ENCODE results near the gene CHST8. TPM values are rescaled to one million over a fixed set of nuclear protein-coding genes. Genes with fewer than 3 reads are reported as not detected.

Gene CHST8
- total RNA-seq, 1 donor from 2014 or later: not detected

DNA sequence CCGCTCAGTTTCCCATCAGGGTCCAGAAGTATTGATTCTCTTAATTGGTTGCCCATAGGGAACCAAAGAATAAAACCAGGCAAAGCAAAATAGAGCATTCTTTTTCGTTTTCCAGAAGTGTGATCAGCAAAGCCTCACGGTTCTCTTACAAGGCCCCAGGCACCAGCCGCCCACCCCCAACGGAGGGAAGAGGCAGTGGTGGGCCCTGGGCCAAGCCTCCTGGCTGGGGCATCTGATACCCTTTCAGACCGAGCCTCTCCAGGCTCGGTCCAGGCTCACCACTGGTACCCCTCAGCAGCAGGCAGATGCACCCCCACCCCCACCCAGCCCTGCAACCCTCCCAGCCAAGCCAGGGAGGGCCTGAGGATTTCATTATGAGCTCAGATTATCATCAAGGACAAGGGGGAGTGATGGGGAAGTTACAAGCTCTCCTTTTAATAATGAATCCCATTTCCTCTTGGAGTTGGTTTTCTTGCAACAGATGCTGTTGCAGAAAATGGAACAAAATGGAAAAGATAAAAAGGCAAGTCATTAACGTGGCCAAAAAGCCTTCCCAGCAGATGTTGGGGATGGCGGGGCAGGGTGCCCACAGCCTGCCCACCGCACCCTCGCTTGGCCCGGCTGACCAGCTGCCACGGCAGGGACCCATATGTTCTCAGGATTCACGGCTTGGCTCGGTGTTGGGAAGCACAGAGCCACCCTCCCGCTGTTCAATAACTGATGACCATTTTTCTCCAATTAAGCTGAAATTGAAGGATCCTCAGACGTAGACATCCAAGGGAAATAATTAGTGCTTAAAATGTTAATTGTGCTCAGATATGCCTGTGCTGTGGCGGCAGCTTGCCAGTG, 129.1 kb downstream of the CHST8 start:
- Mint-ChIP-seq H3K9me3 (ENCODE audit: unreplicated experiment) (no peaks in the 10 kb centered on the region), H3K4me1 (ENCODE audit: low read depth, unreplicated experiment) (no peaks in the 10 kb centered on the region), H3K27ac (ENCODE audit: unreplicated experiment) (no peak overlapping the region), H3K36me3 (ENCODE audit: low read depth, unreplicated experiment) (no peaks in the 10 kb centered on the region), H3K4me3 (ENCODE audit: unreplicated experiment) (no peak overlapping the region), H3K27me3 (ENCODE audit: low read depth, unreplicated experiment) (peaks cover 39% of the 10 kb centered on the region)
- DNase-seq (ENCODE audit: low read depth) (no peak), FAIRE-seq (no peak)
- Histone ChIP-seq H3K9ac (ENCODE audit: low read length) (no peak overlapping the region), H2AFZ (ENCODE audit: low read depth, low read length) (no peak overlapping the region), H3K4me1 (ENCODE audit: insufficient read depth, low read length) (no peaks in the 10 kb centered on the region), H3K4me2 (ENCODE audit: low read length) (no peak overlapping the region), H3K9me3 (ENCODE audit: insufficient read depth, low read depth, low read length) (no peaks in the 10 kb centered on the region), H4K20me1 (ENCODE audit: insufficient read depth, low read length) (no peaks in the 10 kb centered on the region), H3K4me3 (ENCODE audit: insufficient read depth, low read depth, low read length) (no peak overlapping the region), H3K27me3 (ENCODE audit: insufficient read depth, low read length) (peaks cover 3% of the 10 kb centered on the region), H3K36me3 (ENCODE audit: insufficient read depth, low read length) (no peaks in the 10 kb centered on the region), H3K27ac (ENCODE audit: low read depth, low read length) (no peak overlapping the region), H3K79me2 (ENCODE audit: insufficient read depth, low read length) (no peaks in the 10 kb centered on the region)
- no peak for TF ChIP-seq EZH2 (IDR thresholded peaks at IDR 0.05; ENCODE audit: insufficient read depth, low read length)
- TF ChIP-seq, protein P1, sequence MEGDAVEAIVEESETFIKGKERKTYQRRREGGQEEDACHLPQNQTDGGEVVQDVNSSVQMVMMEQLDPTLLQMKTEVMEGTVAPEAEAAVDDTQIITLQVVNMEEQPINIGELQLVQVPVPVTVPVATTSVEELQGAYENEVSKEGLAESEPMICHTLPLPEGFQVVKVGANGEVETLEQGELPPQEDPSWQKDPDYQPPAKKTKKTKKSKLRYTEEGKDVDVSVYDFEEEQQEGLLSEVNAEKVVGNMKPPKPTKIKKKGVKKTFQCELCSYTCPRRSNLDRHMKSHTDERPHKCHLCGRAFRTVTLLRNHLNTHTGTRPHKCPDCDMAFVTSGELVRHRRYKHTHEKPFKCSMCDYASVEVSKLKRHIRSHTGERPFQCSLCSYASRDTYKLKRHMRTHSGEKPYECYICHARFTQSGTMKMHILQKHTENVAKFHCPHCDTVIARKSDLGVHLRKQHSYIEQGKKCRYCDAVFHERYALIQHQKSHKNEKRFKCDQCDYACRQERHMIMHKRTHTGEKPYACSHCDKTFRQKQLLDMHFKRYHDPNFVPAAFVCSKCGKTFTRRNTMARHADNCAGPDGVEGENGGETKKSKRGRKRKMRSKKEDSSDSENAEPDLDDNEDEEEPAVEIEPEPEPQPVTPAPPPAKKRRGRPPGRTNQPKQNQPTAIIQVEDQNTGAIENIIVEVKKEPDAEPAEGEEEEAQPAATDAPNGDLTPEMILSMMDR (IDR thresholded peaks at IDR 0.05; ENCODE audit: insufficient read depth, low read depth, low read length): no peak

DNA sequence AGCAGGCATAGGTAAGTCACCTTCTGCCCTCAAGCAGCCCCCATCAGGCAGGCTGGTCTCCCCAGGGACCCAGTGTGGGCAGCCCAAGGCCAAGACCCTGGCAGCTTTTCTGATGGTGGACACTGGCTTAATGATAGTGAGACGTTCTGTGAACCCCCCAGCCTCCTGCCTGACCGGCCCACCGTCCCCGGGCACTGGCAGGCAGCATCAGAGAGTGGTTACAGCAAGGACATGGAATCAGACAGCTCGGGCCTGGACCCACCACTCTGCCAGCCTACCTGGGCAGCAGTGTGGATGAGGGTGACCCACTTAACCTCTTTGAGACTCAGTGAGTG, 129.7 kb downstream of the CHST8 start:
- no peaks in the 10 kb centered on the region for H4K20me1 ChIP-seq (ENCODE audit: insufficient read depth, low read length)
- H3K9me3 Mint-ChIP-seq (ENCODE audit: unreplicated experiment): no peaks in the 10 kb centered on the region
- no peak overlapping the region for H3K27ac Mint-ChIP-seq (ENCODE audit: unreplicated experiment)
- no peak overlapping the region for H3K4me2 ChIP-seq (ENCODE audit: low read length)
- H3K27me3 Mint-ChIP-seq (ENCODE audit: low read depth, unreplicated experiment): peaks cover 37% of the 10 kb centered on the region
- peaks cover 3% of the 10 kb centered on the region for H3K27me3 ChIP-seq (ENCODE audit: insufficient read depth, low read length)
- no peak for TF ChIP-seq EZH2 (IDR thresholded peaks at IDR 0.05; ENCODE audit: insufficient read depth, low read length)
- DNase-seq (ENCODE audit: low read depth) (no peak), FAIRE-seq (no peak)
- H3K79me2 ChIP-seq (ENCODE audit: insufficient read depth, low read length): no peaks in the 10 kb centered on the region
- H3K9me3 ChIP-seq (ENCODE audit: insufficient read depth, low read depth, low read length): no peaks in the 10 kb centered on the region
- no peaks in the 10 kb centered on the region for H3K4me1 ChIP-seq (ENCODE audit: insufficient read depth, low read length)
- no peaks in the 10 kb centered on the region for H3K36me3 Mint-ChIP-seq (ENCODE audit: low read depth, unreplicated experiment)
- no peak overlapping the region for H3K4me3 Mint-ChIP-seq (ENCODE audit: unreplicated experiment)
- H3K4me1 Mint-ChIP-seq (ENCODE audit: low read depth, unreplicated experiment): no peaks in the 10 kb centered on the region
- H3K36me3 ChIP-seq (ENCODE audit: insufficient read depth, low read length): no peaks in the 10 kb centered on the region
- H3K9ac ChIP-seq (ENCODE audit: low read length): no peak overlapping the region
- no peak overlapping the region for H3K27ac ChIP-seq (ENCODE audit: low read depth, low read length)
- H2AFZ ChIP-seq (ENCODE audit: low read depth, low read length): no peak overlapping the region
- H3K4me3 ChIP-seq (ENCODE audit: insufficient read depth, low read depth, low read length): no peak overlapping the region

DNA sequence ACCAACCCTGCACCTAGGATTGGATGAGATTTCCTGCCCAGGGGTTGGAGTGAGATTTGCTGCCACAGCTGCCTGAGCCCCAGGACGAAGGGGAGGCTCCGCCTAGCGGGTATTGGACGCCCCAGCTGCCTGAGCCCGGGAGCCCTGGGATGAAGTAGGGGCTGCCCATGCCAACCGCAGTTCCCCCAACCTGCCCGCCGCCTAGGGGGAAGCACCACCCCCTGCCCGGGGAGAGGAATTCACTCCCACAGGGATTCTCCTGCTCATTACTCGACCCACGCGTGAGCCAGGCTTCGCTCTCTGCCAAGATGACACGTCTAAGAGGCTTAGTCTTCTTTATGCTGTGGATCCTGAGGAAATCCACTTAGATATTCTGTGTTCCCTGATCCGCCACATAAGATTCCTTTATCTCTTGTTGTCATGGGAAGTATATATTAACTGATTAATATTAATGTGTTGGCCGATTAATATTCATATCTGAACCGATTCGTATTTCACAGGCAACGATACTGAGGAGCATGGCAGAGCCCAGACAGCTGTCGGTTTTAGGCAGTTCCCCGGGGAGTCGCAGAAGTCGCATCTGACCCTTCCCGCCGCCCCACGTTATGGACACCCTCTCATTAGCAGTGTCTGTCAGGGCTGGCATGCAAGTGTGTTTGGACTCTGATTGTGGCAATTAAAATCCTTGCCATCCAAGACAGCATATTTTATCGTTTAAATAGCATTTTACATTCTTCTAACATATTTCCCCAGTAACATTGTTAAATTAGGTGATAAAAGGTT, 130.5 kb downstream of the CHST8 start:
- no peak for DNase-seq (ENCODE audit: low read depth)
- Mint-ChIP-seq H3K27me3 (ENCODE audit: low read depth, unreplicated experiment) (peaks cover 30% of the 10 kb centered on the region), H3K4me3 (ENCODE audit: unreplicated experiment) (no peak overlapping the region), H3K36me3 (ENCODE audit: low read depth, unreplicated experiment) (no peaks in the 10 kb centered on the region), H3K9me3 (ENCODE audit: unreplicated experiment) (no peaks in the 10 kb centered on the region), H3K27ac (ENCODE audit: unreplicated experiment) (no peak overlapping the region), H3K4me1 (ENCODE audit: low read depth, unreplicated experiment) (no peaks in the 10 kb centered on the region)
- no peaks in the 10 kb centered on the region for H3K79me2 ChIP-seq (ENCODE audit: insufficient read depth, low read length)
- H3K27ac ChIP-seq (ENCODE audit: low read depth, low read length): no peak overlapping the region
- FAIRE-seq: no peak
- H3K4me2 ChIP-seq (ENCODE audit: low read length): no peak overlapping the region
- H4K20me1 ChIP-seq (ENCODE audit: insufficient read depth, low read length): no peaks in the 10 kb centered on the region
- TF ChIP-seq, protein P1 (IDR thresholded peaks at IDR 0.05; ENCODE audit: insufficient read depth, low read depth, low read length): no peak
- no peak for TF ChIP-seq EZH2 (IDR thresholded peaks at IDR 0.05; ENCODE audit: insufficient read depth, low read length)
- H3K27me3 ChIP-seq (ENCODE audit: insufficient read depth, low read length): peaks cover 3% of the 10 kb centered on the region
- no peaks in the 10 kb centered on the region for H3K36me3 ChIP-seq (ENCODE audit: insufficient read depth, low read length)
- no peaks in the 10 kb centered on the region for H3K9me3 ChIP-seq (ENCODE audit: insufficient read depth, low read depth, low read length)
- no peaks in the 10 kb centered on the region for H3K4me1 ChIP-seq (ENCODE audit: insufficient read depth, low read length)
- no peak overlapping the region for H3K9ac ChIP-seq (ENCODE audit: low read length)
- H2AFZ ChIP-seq (ENCODE audit: low read depth, low read length): no peak overlapping the region
- no peak overlapping the region for H3K4me3 ChIP-seq (ENCODE audit: insufficient read depth, low read depth, low read length)
